Lower leg skin (tissue), 4 donors: Measurements from ENCODE around the gene ANTXR1. TPM values are rescaled to one million over a fixed set of nuclear protein-coding genes. Genes with fewer than 3 reads are reported as not detected.
A peak's percentile ranks its signal among the peaks of the same experiment; 100 is the strongest.

ENCODE experiments used
- DNase-seq, 2 donors: peaks; one replicate each; pipeline ENCODE4 v3.0.0-alpha.2; 2019; ENCODE audit warnings: low spot score in 2 of 2
- H3K4me3 ChIP-seq: fragments of 200-600 bp; sonication (generic); 2 replicates; pipeline ENCODE4 v1.5.1; 2017; ENCODE audit warnings: mild to moderate bottlenecking, low read depth; ENCODE audit not compliant: poor library complexity, severe bottlenecking
- CTCF ChIP-seq, 3 donors: fragments of 450-650 bp; IDR thresholded peaks; one replicate each; pipeline ENCODE4 v1.5.1; 2016; ENCODE audit warnings: antibody characterized with exemption in 3 of 3, mild to moderate bottlenecking in 3 of 3, moderate library complexity in 2 of 3
- POLR2A ChIP-seq, 2 donors: fragments of 450-650 bp; IDR thresholded peaks; one replicate each; pipeline ENCODE4 v1.6.1; 2016 to 2017; ENCODE audit warnings: antibody characterized with exemption in 2 of 2, mild to moderate bottlenecking in 1 of 2, moderate library complexity in 1 of 2
- WGBS, 2 donors: methylation state at CpG; one replicate each; pipeline ENCODE4 v1.1.5; 2018; 5-methylcytosine and 5-hydroxymethylcytosine counted together
- intact Hi-C: fragments of 100-400 bp; cut with DNase I; formaldehyde crosslinking; loops from one replicate; pipeline ENCODE4 v1.15.0; 2023; ENCODE audit warnings: low total_unique reads
- total RNA-seq, 4 donors: library from RNA; depleted of rRNA; stranded (reverse); fragments of >200 nt; gene quantifications; one replicate each; pipeline ENCODE4 v1.1.0, GENCODE V29; 2016

ANTXR1 gene
- total RNA-seq, 4 donors from 2014 or later = 43.3 to 56.7 (median 52.7) TPM

GRCh38 chr2:68993660-68994059 is 19.3 kb upstream of the ANTXR1 start:
- TF ChIP-seq POLR2A (IDR thresholded peaks at IDR 0.05) = no peak
- TF ChIP-seq CTCF (IDR thresholded peaks at IDR 0.05) = no peak
- intact Hi-C loops = no loop called here
- H3K4me3 ChIP-seq = no peak overlapping the region
- WGBS, 2 donors = 60 to 69% methylated on average over 7 of the region's 7 CpGs
- DNase-seq = no peak

DNA sequence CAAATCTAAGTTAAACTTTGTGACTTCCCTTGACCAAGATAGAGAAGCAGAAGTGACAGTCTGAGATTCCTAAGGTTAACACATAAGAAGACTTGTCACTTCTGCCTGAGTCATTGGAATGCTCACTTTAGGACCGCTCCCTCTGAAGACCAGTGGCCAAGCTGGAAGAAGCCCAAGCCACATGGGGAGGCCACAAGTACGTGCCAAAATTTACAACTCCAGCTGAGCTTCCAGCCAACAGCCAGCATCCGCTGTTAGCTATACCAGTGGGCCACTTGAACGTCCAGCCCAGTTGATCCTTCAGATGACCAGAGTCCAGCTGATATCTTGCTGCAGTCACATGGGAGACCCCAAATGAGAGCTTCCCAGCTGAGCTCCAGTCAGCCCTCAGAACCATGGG is 18.1 kb upstream of the ANTXR1 start:
- no peak overlapping the region for H3K4me3 ChIP-seq
- intact Hi-C loops = no loop called here
- TF ChIP-seq CTCF (IDR thresholded peaks at IDR 0.05) = no peak
- no peak for TF ChIP-seq POLR2A (IDR thresholded peaks at IDR 0.05)
- DNase-seq = peak; percentile 64 to 88
- 43 to 59% methylated on average over 4 of the region's 4 CpGs for WGBS, 2 donors

- DNase-seq = no peak
- H3K4me3 ChIP-seq = no peak overlapping the region
- 51 to 54% methylated on average over 3 of the region's 3 CpGs for WGBS, 2 donors
- intact Hi-C loops = no loop called here
- TF ChIP-seq POLR2A (IDR thresholded peaks at IDR 0.05) = no peak
- no peak for TF ChIP-seq CTCF (IDR thresholded peaks at IDR 0.05)
Measured at GRCh38 chr2:68995916-68996315, 17.1 kb upstream of the ANTXR1 start.

GRCh38 chr2:68997401-68997800 is 15.6 kb upstream of the ANTXR1 start:
- intact Hi-C loops = no loop called here
- H3K4me3 ChIP-seq = no peak overlapping the region
- TF ChIP-seq CTCF (IDR thresholded peaks at IDR 0.05) (no peak), POLR2A (IDR thresholded peaks at IDR 0.05) (no peak)
- no peak for DNase-seq

DNA sequence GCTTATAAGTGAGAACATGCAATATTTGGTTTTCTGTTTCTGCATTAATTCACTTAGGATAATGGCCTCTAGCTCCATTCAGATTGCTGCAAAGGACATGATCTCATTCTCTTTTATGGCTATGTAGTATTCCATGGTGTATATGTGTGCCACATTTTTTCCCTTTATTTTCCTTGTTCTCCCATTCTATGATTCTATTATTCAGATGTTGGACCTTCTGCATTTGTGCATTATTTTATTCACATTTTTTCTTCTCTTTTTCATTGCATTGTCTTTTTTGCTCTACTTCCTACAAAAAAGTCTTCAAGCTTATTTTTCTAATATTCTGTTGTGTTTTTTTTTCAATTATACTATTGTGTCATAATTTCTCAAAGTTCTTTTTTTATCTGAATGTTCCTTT is 11.1 kb upstream of the ANTXR1 start:
- H3K4me3 ChIP-seq = no peak overlapping the region
- TF ChIP-seq POLR2A (IDR thresholded peaks at IDR 0.05) (no peak), CTCF (IDR thresholded peaks at IDR 0.05) (no peak)
- DNase-seq = no peak
- intact Hi-C loops = no loop called here

- TF ChIP-seq POLR2A (IDR thresholded peaks at IDR 0.05) (no peak), CTCF (IDR thresholded peaks at IDR 0.05) (no peak)
- intact Hi-C loops = no loop called here
- DNase-seq = no peak
- no peak overlapping the region for H3K4me3 ChIP-seq
- 93 to 97% methylated on average over 2 of the region's 2 CpGs for WGBS, 2 donors
Measured at GRCh38 chr2:69003731-69004130, 9.2 kb upstream of the ANTXR1 start.
